Measurements from ENCODE around the gene SEPTIN1.

SEPTIN1 gene

DNA sequence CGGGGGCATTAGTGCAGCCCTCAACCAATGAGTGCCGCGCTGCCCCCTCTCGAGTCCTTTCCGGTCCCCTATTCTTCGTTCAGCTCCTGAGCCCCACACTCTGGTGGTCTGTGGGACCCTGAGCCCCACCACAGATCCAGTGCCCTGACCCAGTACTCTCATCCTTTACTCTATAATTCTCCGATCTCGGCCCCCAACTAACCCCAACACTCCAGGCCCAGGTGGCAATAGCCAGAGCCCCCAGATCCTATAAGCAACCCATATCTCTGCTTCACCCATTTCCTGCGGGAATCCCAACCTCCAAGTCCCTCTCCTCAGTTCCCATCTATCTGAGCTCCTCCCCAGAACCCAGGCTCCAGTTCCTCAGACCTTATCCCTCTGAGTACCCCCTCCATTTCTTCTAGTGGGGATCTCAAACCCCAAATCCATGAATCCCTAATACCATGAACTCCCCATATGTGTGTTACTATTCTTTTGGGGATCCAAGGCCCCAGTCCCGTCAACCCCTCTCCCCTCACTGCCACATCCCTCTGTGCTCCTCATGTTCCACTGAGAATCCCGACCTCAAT, 11.0 kb downstream of the SEPTIN1 start (continued):
- TF ChIP-seq, protein P1, sequence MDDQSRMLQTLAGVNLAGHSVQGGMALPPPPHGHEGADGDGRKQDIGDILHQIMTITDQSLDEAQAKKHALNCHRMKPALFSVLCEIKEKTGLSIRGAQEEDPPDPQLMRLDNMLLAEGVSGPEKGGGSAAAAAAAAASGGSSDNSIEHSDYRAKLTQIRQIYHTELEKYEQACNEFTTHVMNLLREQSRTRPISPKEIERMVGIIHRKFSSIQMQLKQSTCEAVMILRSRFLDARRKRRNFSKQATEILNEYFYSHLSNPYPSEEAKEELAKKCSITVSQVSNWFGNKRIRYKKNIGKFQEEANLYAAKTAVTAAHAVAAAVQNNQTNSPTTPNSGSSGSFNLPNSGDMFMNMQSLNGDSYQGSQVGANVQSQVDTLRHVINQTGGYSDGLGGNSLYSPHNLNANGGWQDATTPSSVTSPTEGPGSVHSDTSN (CRISPR knock-in tag; IDR thresholded peaks at IDR 0.05), result no peak
- TF ChIP-seq GLI2 (tag by site-specific recombination; IDR thresholded peaks at IDR 0.05; ENCODE audit: borderline replicate concordance, low read depth) (no peak), ZNF157 (tag by site-specific recombination; IDR thresholded peaks at IDR 0.05) (no peak), FEZF1 (tag by site-specific recombination; IDR thresholded peaks at IDR 0.05) (no peak), ZNF37A (tag by site-specific recombination; IDR thresholded peaks at IDR 0.05) (no peak), GLIS2 (tag by site-specific recombination; IDR thresholded peaks at IDR 0.05) (no peak; the same call in 1 of the 2 replicates), ZNF514 (tag by site-specific recombination; IDR thresholded peaks at IDR 0.05) (no peak), ZNF2 (tag by site-specific recombination; IDR thresholded peaks at IDR 0.05) (0 out of 2 replicates have a peak, but pooled peaks have one; percentile 20), ZNF560 (tag by site-specific recombination; IDR thresholded peaks at IDR 0.05; ENCODE audit: borderline replicate concordance) (no peak), ZNF221 (tag by site-specific recombination; IDR thresholded peaks at IDR 0.05; ENCODE audit: borderline replicate concordance) (no peak), ZNF426 (tag by site-specific recombination; IDR thresholded peaks at IDR 0.05) (no peak), ZNF747 (tag by site-specific recombination; IDR thresholded peaks at IDR 0.05) (no peak), ZNF132 (tag by site-specific recombination; IDR thresholded peaks at IDR 0.05; ENCODE audit: borderline replicate concordance) (no peak), ZNF174 (tag by site-specific recombination; IDR thresholded peaks at IDR 0.05) (no peak), ZNF791 (tag by site-specific recombination; IDR thresholded peaks at IDR 0.05) (no peak), ZNF624 (tag by site-specific recombination; IDR thresholded peaks at IDR 0.05) (no peak), GLIS1 (tag by site-specific recombination; IDR thresholded peaks at IDR 0.05) (no peak), ZNF48 (tag by site-specific recombination; IDR thresholded peaks at IDR 0.05) (no peak), ZNF558 (tag by site-specific recombination; IDR thresholded peaks at IDR 0.05) (no peak; the same call in 1 of the 2 replicates), ZNF600 (tag by site-specific recombination; IDR thresholded peaks at IDR 0.05) (no peak), GLI4 (tag by site-specific recombination; IDR thresholded peaks at IDR 0.05) (peak; percentile 65), ZBTB7A (tag by site-specific recombination; IDR thresholded peaks at IDR 0.05; ENCODE audit: low read depth) (peak; percentile 59), ZNF114 (tag by site-specific recombination; IDR thresholded peaks at IDR 0.05) (no peak), BCL11A (tag by site-specific recombination; IDR thresholded peaks at IDR 0.05; ENCODE audit: low read depth) (no peak), YY1 (tag by site-specific recombination; IDR thresholded peaks at IDR 0.05) (no peak)
- TF ChIP-seq, protein P2, sequence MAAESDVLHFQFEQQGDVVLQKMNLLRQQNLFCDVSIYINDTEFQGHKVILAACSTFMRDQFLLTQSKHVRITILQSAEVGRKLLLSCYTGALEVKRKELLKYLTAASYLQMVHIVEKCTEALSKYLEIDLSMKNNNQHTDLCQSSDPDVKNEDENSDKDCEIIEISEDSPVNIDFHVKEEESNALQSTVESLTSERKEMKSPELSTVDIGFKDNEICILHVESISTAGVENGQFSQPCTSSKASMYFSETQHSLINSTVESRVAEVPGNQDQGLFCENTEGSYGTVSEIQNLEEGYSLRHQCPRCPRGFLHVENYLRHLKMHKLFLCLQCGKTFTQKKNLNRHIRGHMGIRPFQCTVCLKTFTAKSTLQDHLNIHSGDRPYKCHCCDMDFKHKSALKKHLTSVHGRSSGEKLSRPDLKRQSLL (tag by site-specific recombination; IDR thresholded peaks at IDR 0.05), result no peak; the same call in 1 of the 2 replicates
- TF ChIP-seq, protein P3, sequence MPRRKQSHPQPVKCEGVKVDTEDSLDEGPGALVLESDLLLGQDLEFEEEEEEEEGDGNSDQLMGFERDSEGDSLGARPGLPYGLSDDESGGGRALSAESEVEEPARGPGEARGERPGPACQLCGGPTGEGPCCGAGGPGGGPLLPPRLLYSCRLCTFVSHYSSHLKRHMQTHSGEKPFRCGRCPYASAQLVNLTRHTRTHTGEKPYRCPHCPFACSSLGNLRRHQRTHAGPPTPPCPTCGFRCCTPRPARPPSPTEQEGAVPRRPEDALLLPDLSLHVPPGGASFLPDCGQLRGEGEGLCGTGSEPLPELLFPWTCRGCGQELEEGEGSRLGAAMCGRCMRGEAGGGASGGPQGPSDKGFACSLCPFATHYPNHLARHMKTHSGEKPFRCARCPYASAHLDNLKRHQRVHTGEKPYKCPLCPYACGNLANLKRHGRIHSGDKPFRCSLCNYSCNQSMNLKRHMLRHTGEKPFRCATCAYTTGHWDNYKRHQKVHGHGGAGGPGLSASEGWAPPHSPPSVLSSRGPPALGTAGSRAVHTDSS (tag by site-specific recombination; IDR thresholded peaks at IDR 0.05), result no peak
- TF ChIP-seq, protein P4, sequence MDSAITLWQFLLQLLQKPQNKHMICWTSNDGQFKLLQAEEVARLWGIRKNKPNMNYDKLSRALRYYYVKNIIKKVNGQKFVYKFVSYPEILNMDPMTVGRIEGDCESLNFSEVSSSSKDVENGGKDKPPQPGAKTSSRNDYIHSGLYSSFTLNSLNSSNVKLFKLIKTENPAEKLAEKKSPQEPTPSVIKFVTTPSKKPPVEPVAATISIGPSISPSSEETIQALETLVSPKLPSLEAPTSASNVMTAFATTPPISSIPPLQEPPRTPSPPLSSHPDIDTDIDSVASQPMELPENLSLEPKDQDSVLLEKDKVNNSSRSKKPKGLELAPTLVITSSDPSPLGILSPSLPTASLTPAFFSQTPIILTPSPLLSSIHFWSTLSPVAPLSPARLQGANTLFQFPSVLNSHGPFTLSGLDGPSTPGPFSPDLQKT (IDR thresholded peaks at IDR 0.05; ENCODE audit: borderline replicate concordance, low read depth, low read length), result no peak
- TF ChIP-seq, protein P5, sequence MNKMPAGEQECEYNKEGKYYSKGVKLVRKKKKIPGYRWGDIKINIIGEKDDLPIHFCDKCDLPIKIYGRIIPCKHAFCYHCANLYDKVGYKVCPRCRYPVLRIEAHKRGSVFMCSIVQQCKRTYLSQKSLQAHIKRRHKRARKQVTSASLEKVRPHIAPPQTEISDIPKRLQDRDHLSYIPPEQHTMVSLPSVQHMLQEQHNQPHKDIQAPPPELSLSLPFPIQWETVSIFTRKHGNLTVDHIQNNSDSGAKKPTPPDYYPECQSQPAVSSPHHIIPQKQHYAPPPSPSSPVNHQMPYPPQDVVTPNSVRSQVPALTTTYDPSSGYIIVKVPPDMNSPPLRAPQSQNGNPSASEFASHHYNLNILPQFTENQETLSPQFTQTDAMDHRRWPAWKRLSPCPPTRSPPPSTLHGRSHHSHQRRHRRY (tag by site-specific recombination; IDR thresholded peaks at IDR 0.05), result no peak
- TF ChIP-seq, protein P6, sequence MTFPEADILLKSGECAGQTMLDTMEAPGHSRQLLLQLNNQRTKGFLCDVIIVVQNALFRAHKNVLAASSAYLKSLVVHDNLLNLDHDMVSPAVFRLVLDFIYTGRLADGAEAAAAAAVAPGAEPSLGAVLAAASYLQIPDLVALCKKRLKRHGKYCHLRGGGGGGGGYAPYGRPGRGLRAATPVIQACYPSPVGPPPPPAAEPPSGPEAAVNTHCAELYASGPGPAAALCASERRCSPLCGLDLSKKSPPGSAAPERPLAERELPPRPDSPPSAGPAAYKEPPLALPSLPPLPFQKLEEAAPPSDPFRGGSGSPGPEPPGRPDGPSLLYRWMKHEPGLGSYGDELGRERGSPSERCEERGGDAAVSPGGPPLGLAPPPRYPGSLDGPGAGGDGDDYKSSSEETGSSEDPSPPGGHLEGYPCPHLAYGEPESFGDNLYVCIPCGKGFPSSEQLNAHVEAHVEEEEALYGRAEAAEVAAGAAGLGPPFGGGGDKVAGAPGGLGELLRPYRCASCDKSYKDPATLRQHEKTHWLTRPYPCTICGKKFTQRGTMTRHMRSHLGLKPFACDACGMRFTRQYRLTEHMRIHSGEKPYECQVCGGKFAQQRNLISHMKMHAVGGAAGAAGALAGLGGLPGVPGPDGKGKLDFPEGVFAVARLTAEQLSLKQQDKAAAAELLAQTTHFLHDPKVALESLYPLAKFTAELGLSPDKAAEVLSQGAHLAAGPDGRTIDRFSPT (tag by site-specific recombination; IDR thresholded peaks at IDR 0.05), result peak; percentile 10; the same call in 1 of the 2 replicates
- TF ChIP-seq, protein P7, sequence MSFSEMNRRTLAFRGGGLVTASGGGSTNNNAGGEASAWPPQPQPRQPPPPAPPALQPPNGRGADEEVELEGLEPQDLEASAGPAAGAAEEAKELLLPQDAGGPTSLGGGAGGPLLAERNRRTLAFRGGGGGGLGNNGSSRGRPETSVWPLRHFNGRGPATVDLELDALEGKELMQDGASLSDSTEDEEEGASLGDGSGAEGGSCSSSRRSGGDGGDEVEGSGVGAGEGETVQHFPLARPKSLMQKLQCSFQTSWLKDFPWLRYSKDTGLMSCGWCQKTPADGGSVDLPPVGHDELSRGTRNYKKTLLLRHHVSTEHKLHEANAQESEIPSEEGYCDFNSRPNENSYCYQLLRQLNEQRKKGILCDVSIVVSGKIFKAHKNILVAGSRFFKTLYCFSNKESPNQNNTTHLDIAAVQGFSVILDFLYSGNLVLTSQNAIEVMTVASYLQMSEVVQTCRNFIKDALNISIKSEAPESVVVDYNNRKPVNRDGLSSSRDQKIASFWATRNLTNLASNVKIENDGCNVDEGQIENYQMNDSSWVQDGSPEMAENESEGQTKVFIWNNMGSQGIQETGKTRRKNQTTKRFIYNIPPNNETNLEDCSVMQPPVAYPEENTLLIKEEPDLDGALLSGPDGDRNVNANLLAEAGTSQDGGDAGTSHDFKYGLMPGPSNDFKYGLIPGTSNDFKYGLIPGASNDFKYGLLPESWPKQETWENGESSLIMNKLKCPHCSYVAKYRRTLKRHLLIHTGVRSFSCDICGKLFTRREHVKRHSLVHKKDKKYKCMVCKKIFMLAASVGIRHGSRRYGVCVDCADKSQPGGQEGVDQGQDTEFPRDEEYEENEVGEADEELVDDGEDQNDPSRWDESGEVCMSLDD (tag by site-specific recombination; IDR thresholded peaks at IDR 0.05), result no peak

Measured in HEK293 (cell line).